ENCODE data around the gene MCOLN3.

MCOLN3 gene

GRCh38 chr1:85088408-85088784 is 40.1 kb upstream of the MCOLN3 start:
- DNase-seq (ENCODE audit: low read depth), result no peak
- no peak overlapping the region for H3K4me3 ChIP-seq (ENCODE audit: low read depth, low read length)
- TF ChIP-seq MAX (IDR thresholded peaks at IDR 0.05; ENCODE audit: low read depth, low read length), result no peak
- TF ChIP-seq POLR2A (IDR thresholded peaks at IDR 0.05; ENCODE audit: extremely low read depth, insufficient read length), result no peak

- H3K4me3 ChIP-seq (ENCODE audit: low read depth, low read length), result no peak overlapping the region
- TF ChIP-seq POLR2A (IDR thresholded peaks at IDR 0.05; ENCODE audit: extremely low read depth, insufficient read length) (no peak), CTCF (IDR thresholded peaks at IDR 0.05; ENCODE audit: low read depth, low read length) (no peak), MAX (IDR thresholded peaks at IDR 0.05; ENCODE audit: low read depth, low read length) (no peak), MYC (IDR thresholded peaks at IDR 0.05; ENCODE audit: low read depth, low read length) (no peak)
- no peak for DNase-seq (ENCODE audit: low read depth)
These were observed 39.5 kb upstream of the MCOLN3 start for GRCh38 chr1:85087659-85088407.

- no peak for DNase-seq (ENCODE audit: low read depth)
- H3K4me3 ChIP-seq (ENCODE audit: low read depth, low read length), result no peak overlapping the region
- TF ChIP-seq MYC (IDR thresholded peaks at IDR 0.05; ENCODE audit: low read depth, low read length) (no peak), CTCF (IDR thresholded peaks at IDR 0.05; ENCODE audit: low read depth, low read length) (no peak), MAX (IDR thresholded peaks at IDR 0.05; ENCODE audit: low read depth, low read length) (no peak), POLR2A (IDR thresholded peaks at IDR 0.05; ENCODE audit: extremely low read depth, insufficient read length) (no peak)
These were observed 37.1 kb upstream of the MCOLN3 start for GRCh38 chr1:85085417-85085816.

GRCh38 chr1:85078903-85079302 is 30.6 kb upstream of the MCOLN3 start:
- TF ChIP-seq CTCF (IDR thresholded peaks at IDR 0.05; ENCODE audit: low read depth, low read length) (no peak), MYC (IDR thresholded peaks at IDR 0.05; ENCODE audit: low read depth, low read length) (no peak), POLR2A (IDR thresholded peaks at IDR 0.05; ENCODE audit: extremely low read depth, insufficient read length) (no peak), MAX (IDR thresholded peaks at IDR 0.05; ENCODE audit: low read depth, low read length) (no peak)
- DNase-seq (ENCODE audit: low read depth), result no peak
- H3K4me3 ChIP-seq (ENCODE audit: low read depth, low read length), result no peak overlapping the region

- no peak for DNase-seq (ENCODE audit: low read depth)
- TF ChIP-seq MYC (IDR thresholded peaks at IDR 0.05; ENCODE audit: low read depth, low read length), result no peak
- TF ChIP-seq MAX (IDR thresholded peaks at IDR 0.05; ENCODE audit: low read depth, low read length), result no peak
- no peak for TF ChIP-seq CTCF (IDR thresholded peaks at IDR 0.05; ENCODE audit: low read depth, low read length)
- TF ChIP-seq POLR2A (IDR thresholded peaks at IDR 0.05; ENCODE audit: extremely low read depth, insufficient read length), result no peak
- H3K4me3 ChIP-seq (ENCODE audit: low read depth, low read length), result no peak overlapping the region
These were observed 26.2 kb upstream of the MCOLN3 start for GRCh38 chr1:85074365-85074964.

- TF ChIP-seq MYC (IDR thresholded peaks at IDR 0.05; ENCODE audit: low read depth, low read length) (no peak), MAX (IDR thresholded peaks at IDR 0.05; ENCODE audit: low read depth, low read length) (no peak), CTCF (IDR thresholded peaks at IDR 0.05; ENCODE audit: low read depth, low read length) (no peak), POLR2A (IDR thresholded peaks at IDR 0.05; ENCODE audit: extremely low read depth, insufficient read length) (no peak)
- DNase-seq (ENCODE audit: low read depth), result no peak
- H3K4me3 ChIP-seq (ENCODE audit: low read depth, low read length), result no peak overlapping the region
These were observed 22.7 kb upstream of the MCOLN3 start for GRCh38 chr1:85070972-85071492.
